Measurements from ENCODE around the gene BCL11B.

The BCL11B gene

DNA sequence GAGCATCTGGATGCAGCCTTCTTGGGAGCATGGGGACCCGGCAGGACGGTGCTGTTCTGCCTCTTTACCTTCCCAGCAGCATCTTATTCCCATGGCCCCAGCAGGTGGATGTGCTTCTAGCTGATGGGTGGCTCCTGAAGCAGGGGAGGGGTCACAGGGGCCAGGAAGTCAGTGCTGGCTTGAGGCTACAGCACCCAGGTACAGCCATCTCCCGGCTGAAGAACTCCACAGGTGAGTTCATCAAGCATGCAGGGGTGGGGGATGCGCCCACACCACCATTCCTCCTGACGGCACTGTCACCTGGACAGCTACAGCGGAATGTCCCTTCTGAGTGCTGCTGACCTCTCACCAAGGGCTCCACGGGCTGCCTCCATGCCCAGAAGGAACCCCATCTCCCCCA lies 57.3 kb downstream of the BCL11B start:
- H2AK5ac ChIP-seq (ENCODE audit: low read length), result no peak overlapping the region
- H3K9ac ChIP-seq (ENCODE audit: low read length), result no peak overlapping the region
- no peak overlapping the region for H3K4ac ChIP-seq (ENCODE audit: low read depth, low read length)
- H3K4me1 ChIP-seq (ENCODE audit: control insufficient read depth, low read depth, low read length), result no peaks in the 10 kb centered on the region
- no peak overlapping the region for H3K4me3 ChIP-seq (ENCODE audit: low read length)
- H4K8ac ChIP-seq (ENCODE audit: low read depth, low read length), result no peak overlapping the region
- H4K5ac ChIP-seq (ENCODE audit: low read length), result no peak overlapping the region
- no peak overlapping the region for H3K27ac ChIP-seq (ENCODE audit: low read depth, low read length)
- H2BK120ac ChIP-seq (ENCODE audit: low read depth, low read length), result no peak overlapping the region
- no peak overlapping the region for H3K56ac ChIP-seq (ENCODE audit: low read length)
- no CpG with 5 or more reads among the region's 7 CpGs for WGBS (ENCODE audit: extremely low coverage, insufficient coverage, low lambda C conversion rate)
- H3K79me1 ChIP-seq (ENCODE audit: low read length), result peaks cover 37% of the 10 kb centered on the region
- H3K27me3 ChIP-seq (ENCODE audit: insufficient read depth, low read length, poor library complexity), result no peaks in the 10 kb centered on the region
- no peak overlapping the region for H3K4me2 ChIP-seq (ENCODE audit: low read length)
- H3K18ac ChIP-seq (ENCODE audit: low read length), result no peak overlapping the region
- no peak overlapping the region for H3K23ac ChIP-seq (ENCODE audit: low read length)
- peaks cover 31% of the 10 kb centered on the region for H3K79me2 ChIP-seq (ENCODE audit: control insufficient read depth, insufficient read depth, low read length)
- peaks cover 2% of the 10 kb centered on the region for H3K36me3 ChIP-seq (ENCODE audit: control insufficient read depth, insufficient read depth, low read length)
- DNase-seq, result no peak
- H2BK5ac ChIP-seq (ENCODE audit: low read length), result no peak overlapping the region
- H2BK15ac ChIP-seq (replicated peaks; ENCODE audit: low read depth), result no peak overlapping the region

DNA sequence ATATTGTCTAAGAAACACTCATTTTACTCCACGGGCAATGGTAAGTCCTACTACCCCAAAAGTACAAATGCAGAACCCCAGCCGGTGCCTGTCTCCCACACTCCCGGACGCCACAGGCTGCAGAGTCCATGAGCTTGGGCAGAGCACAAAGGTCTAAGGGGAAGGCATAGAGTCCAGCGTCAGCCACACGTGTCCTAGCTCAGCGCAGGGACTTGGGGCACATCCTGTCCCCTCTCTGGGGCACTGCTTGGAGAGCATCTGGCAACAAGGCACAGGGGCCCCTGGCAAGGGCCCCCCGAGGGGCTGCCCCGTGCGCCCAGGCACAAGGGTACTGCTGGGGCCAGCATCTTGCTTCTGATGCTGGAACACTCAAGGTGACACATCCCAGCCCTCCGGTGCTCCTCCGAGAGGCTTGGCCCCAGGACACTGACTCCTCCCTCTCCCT lies 58.4 kb downstream of the BCL11B start:
- no CpG with 5 or more reads among the region's 12 CpGs for WGBS (ENCODE audit: extremely low coverage, insufficient coverage, low lambda C conversion rate)
- H3K9ac ChIP-seq (ENCODE audit: low read length), result no peak overlapping the region
- H3K4me2 ChIP-seq (ENCODE audit: low read length), result no peak overlapping the region
- H3K79me2 ChIP-seq (ENCODE audit: control insufficient read depth, insufficient read depth, low read length), result peaks cover 33% of the 10 kb centered on the region
- no peak overlapping the region for H2BK5ac ChIP-seq (ENCODE audit: low read length)
- peaks cover 1% of the 10 kb centered on the region for H3K36me3 ChIP-seq (ENCODE audit: control insufficient read depth, insufficient read depth, low read length)
- H3K79me1 ChIP-seq (ENCODE audit: low read length), result peaks cover 39% of the 10 kb centered on the region
- no peak overlapping the region for H2BK120ac ChIP-seq (ENCODE audit: low read depth, low read length)
- no peak overlapping the region for H2BK15ac ChIP-seq (replicated peaks; ENCODE audit: low read depth)
- H3K4me3 ChIP-seq (ENCODE audit: low read length), result no peak overlapping the region
- no peak overlapping the region for H4K8ac ChIP-seq (ENCODE audit: low read depth, low read length)
- H3K4ac ChIP-seq (ENCODE audit: low read depth, low read length), result no peak overlapping the region
- no peak overlapping the region for H3K18ac ChIP-seq (ENCODE audit: low read length)
- no peak for DNase-seq
- H3K4me1 ChIP-seq (ENCODE audit: control insufficient read depth, low read depth, low read length), result no peaks in the 10 kb centered on the region
- no peak overlapping the region for H3K27ac ChIP-seq (ENCODE audit: low read depth, low read length)
- no peak overlapping the region for H4K5ac ChIP-seq (ENCODE audit: low read length)
- no peak overlapping the region for H2AK5ac ChIP-seq (ENCODE audit: low read length)
- H3K56ac ChIP-seq (ENCODE audit: low read length), result no peak overlapping the region
- no peaks in the 10 kb centered on the region for H3K27me3 ChIP-seq (ENCODE audit: insufficient read depth, low read length, poor library complexity)
- no peak overlapping the region for H3K23ac ChIP-seq (ENCODE audit: low read length)

DNA sequence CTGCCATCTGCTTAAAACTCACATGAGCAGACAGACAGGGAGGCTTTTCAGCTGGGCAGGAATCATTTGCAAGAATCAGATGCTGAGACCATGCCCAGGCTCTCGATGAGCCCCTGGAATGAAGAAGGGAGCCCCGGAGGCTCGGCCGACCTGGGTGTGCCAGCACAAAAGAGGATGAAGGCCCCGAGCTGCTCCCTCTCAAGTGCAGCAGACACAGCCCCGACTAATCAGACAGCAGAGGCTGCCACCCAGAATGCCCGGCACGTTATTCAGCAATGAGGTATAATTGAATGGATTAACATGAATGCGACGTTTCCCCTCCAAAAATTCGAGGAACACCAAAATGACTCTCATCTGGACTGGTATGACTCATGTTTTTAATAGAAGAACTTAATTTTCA lies 58.9 kb downstream of the BCL11B start:
- DNase-seq, result no peak
- H2BK15ac ChIP-seq (replicated peaks; ENCODE audit: low read depth), result no peak overlapping the region
- H3K9ac ChIP-seq (ENCODE audit: low read length), result no peak overlapping the region
- no peak overlapping the region for H3K4me2 ChIP-seq (ENCODE audit: low read length)
- H3K79me1 ChIP-seq (ENCODE audit: low read length), result peaks cover 38% of the 10 kb centered on the region
- no peaks in the 10 kb centered on the region for H3K27me3 ChIP-seq (ENCODE audit: insufficient read depth, low read length, poor library complexity)
- H3K27ac ChIP-seq (ENCODE audit: low read depth, low read length), result no peak overlapping the region
- H2BK120ac ChIP-seq (ENCODE audit: low read depth, low read length), result no peak overlapping the region
- H3K79me2 ChIP-seq (ENCODE audit: control insufficient read depth, insufficient read depth, low read length), result peaks cover 32% of the 10 kb centered on the region
- H3K18ac ChIP-seq (ENCODE audit: low read length), result no peak overlapping the region
- no peaks in the 10 kb centered on the region for H3K4me1 ChIP-seq (ENCODE audit: control insufficient read depth, low read depth, low read length)
- H3K36me3 ChIP-seq (ENCODE audit: control insufficient read depth, insufficient read depth, low read length), result no peaks in the 10 kb centered on the region
- H2BK5ac ChIP-seq (ENCODE audit: low read length), result no peak overlapping the region
- H3K23ac ChIP-seq (ENCODE audit: low read length), result no peak overlapping the region
- no peak overlapping the region for H4K8ac ChIP-seq (ENCODE audit: low read depth, low read length)
- WGBS (ENCODE audit: extremely low coverage, insufficient coverage, low lambda C conversion rate), result no CpG with 5 or more reads among the region's 11 CpGs
- no peak overlapping the region for H2AK5ac ChIP-seq (ENCODE audit: low read length)
- H3K4ac ChIP-seq (ENCODE audit: low read depth, low read length), result no peak overlapping the region
- no peak overlapping the region for H3K4me3 ChIP-seq (ENCODE audit: low read length)
- H3K56ac ChIP-seq (ENCODE audit: low read length), result no peak overlapping the region
- H4K5ac ChIP-seq (ENCODE audit: low read length), result no peak overlapping the region

DNA sequence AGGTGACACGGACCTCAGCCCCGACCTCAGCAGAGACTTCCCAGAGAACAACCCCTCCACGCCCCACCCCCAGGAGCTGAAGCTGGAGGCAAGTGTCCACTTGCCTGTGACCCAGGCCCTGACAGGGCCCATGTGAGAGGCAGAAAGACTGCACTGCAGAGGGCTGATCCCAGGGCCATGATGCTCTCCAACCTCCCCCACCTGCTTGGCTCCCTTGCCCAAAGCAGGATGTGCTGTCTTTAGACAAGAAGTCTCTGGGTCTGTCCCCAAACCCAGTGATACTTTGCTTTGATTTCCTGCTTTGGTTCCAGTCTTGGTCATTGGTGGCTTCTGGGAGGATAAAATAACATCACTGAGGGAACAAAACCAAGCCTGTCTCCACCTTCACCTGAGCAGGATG lies 59.4 kb downstream of the BCL11B start:
- Histone ChIP-seq H3K4me1 (ENCODE audit: control insufficient read depth, low read depth, low read length) (no peaks in the 10 kb centered on the region), H3K4me2 (ENCODE audit: low read length) (no peak overlapping the region), H4K5ac (ENCODE audit: low read length) (no peak overlapping the region), H3K18ac (ENCODE audit: low read length) (no peak overlapping the region), H2BK120ac (ENCODE audit: low read depth, low read length) (no peak overlapping the region), H3K4me3 (ENCODE audit: low read length) (no peak overlapping the region), H2BK5ac (ENCODE audit: low read length) (no peak overlapping the region), H3K27me3 (ENCODE audit: insufficient read depth, low read length, poor library complexity) (no peaks in the 10 kb centered on the region), H4K8ac (ENCODE audit: low read depth, low read length) (no peak overlapping the region), H3K56ac (ENCODE audit: low read length) (no peak overlapping the region), H3K79me1 (ENCODE audit: low read length) (peaks cover 42% of the 10 kb centered on the region), H3K36me3 (ENCODE audit: control insufficient read depth, insufficient read depth, low read length) (no peaks in the 10 kb centered on the region), H2AK5ac (ENCODE audit: low read length) (no peak overlapping the region), H3K79me2 (ENCODE audit: control insufficient read depth, insufficient read depth, low read length) (peaks cover 33% of the 10 kb centered on the region), H3K9ac (ENCODE audit: low read length) (no peak overlapping the region), H3K23ac (ENCODE audit: low read length) (no peak overlapping the region), H2BK15ac (replicated peaks; ENCODE audit: low read depth) (no peak overlapping the region), H3K27ac (ENCODE audit: low read depth, low read length) (no peak overlapping the region), H3K4ac (ENCODE audit: low read depth, low read length) (no peak overlapping the region)
- no CpG with 5 or more reads among the region's 3 CpGs for WGBS (ENCODE audit: extremely low coverage, insufficient coverage, low lambda C conversion rate)
- DNase-seq, result no peak

DNA sequence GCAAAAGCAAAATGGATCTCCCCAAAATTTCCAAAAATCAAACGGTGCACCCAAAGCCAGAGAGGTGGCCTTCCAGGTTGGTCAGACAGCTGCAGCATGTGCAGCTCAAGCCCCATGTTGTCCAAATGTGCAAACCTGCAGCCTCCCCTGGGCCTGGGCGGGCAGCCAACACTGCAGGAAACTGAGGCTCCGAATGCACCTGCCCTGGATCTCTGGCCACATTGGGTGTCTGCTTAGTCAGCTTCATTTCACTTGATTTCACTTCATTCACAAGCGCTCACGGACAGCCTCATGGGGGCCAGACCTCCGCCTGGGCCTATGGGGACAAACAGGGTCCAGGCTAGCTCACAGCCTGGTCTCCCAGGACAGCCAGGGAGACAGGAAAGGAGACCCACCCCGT lies 59.8 kb downstream of the BCL11B start:
- no peak overlapping the region for H3K9ac ChIP-seq (ENCODE audit: low read length)
- no CpG with 5 or more reads among the region's 7 CpGs for WGBS (ENCODE audit: extremely low coverage, insufficient coverage, low lambda C conversion rate)
- H3K18ac ChIP-seq (ENCODE audit: low read length), result no peak overlapping the region
- no peak overlapping the region for H3K4ac ChIP-seq (ENCODE audit: low read depth, low read length)
- peaks cover 39% of the 10 kb centered on the region for H3K79me1 ChIP-seq (ENCODE audit: low read length)
- H2BK120ac ChIP-seq (ENCODE audit: low read depth, low read length), result no peak overlapping the region
- H3K4me2 ChIP-seq (ENCODE audit: low read length), result no peak overlapping the region
- H2BK15ac ChIP-seq (replicated peaks; ENCODE audit: low read depth), result no peak overlapping the region
- H4K5ac ChIP-seq (ENCODE audit: low read length), result no peak overlapping the region
- no peak overlapping the region for H3K23ac ChIP-seq (ENCODE audit: low read length)
- H4K8ac ChIP-seq (ENCODE audit: low read depth, low read length), result no peak overlapping the region
- DNase-seq, result no peak
- no peak overlapping the region for H2AK5ac ChIP-seq (ENCODE audit: low read length)
- H3K36me3 ChIP-seq (ENCODE audit: control insufficient read depth, insufficient read depth, low read length), result no peaks in the 10 kb centered on the region
- H3K4me3 ChIP-seq (ENCODE audit: low read length), result no peak overlapping the region
- no peak overlapping the region for H3K56ac ChIP-seq (ENCODE audit: low read length)
- no peaks in the 10 kb centered on the region for H3K27me3 ChIP-seq (ENCODE audit: insufficient read depth, low read length, poor library complexity)
- peaks cover 31% of the 10 kb centered on the region for H3K79me2 ChIP-seq (ENCODE audit: control insufficient read depth, insufficient read depth, low read length)
- no peak overlapping the region for H3K27ac ChIP-seq (ENCODE audit: low read depth, low read length)
- no peak overlapping the region for H2BK5ac ChIP-seq (ENCODE audit: low read length)
- no peaks in the 10 kb centered on the region for H3K4me1 ChIP-seq (ENCODE audit: control insufficient read depth, low read depth, low read length)

DNA sequence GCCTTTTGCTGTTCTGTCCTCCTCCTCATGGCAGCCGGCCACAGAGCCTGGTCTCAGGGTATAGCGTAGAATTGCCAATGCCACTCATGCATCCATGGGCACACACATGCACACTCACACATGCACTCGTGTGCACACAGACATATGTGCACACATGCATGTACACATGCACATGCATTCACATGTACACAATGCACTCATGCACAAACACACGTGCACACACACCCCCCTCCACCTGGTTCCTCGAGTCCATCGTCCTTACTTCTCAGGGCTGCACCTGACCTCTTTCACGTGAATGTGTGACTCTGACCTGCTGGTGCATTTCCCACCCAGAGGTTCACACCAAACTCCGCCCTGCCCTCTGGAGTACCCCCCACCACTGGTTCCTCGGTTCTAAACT lies 60.6 kb downstream of the BCL11B start:
- no peak overlapping the region for H3K4me2 ChIP-seq (ENCODE audit: low read length)

More for the DNA sequence above, 60.6 kb downstream of the BCL11B start:
- Histone ChIP-seq H3K27ac (ENCODE audit: low read depth, low read length) (no peak overlapping the region), H3K4me3 (ENCODE audit: low read length) (no peak overlapping the region), H3K79me1 (ENCODE audit: low read length) (peaks cover 34% of the 10 kb centered on the region), H3K4ac (ENCODE audit: low read depth, low read length) (no peak overlapping the region), H3K18ac (ENCODE audit: low read length) (no peak overlapping the region), H3K56ac (ENCODE audit: low read length) (no peak overlapping the region), H2BK120ac (ENCODE audit: low read depth, low read length) (no peak overlapping the region), H4K8ac (ENCODE audit: low read depth, low read length) (no peak overlapping the region), H2BK5ac (ENCODE audit: low read length) (no peak overlapping the region), H3K27me3 (ENCODE audit: insufficient read depth, low read length, poor library complexity) (no peaks in the 10 kb centered on the region), H3K4me1 (ENCODE audit: control insufficient read depth, low read depth, low read length) (no peaks in the 10 kb centered on the region), H2AK5ac (ENCODE audit: low read length) (no peak overlapping the region), H3K9ac (ENCODE audit: low read length) (no peak overlapping the region), H2BK15ac (replicated peaks; ENCODE audit: low read depth) (no peak overlapping the region), H3K79me2 (ENCODE audit: control insufficient read depth, insufficient read depth, low read length) (peaks cover 26% of the 10 kb centered on the region), H3K36me3 (ENCODE audit: control insufficient read depth, insufficient read depth, low read length) (no peaks in the 10 kb centered on the region), H3K23ac (ENCODE audit: low read length) (no peak overlapping the region), H4K5ac (ENCODE audit: low read length) (no peak overlapping the region)
- no CpG with 5 or more reads among the region's 9 CpGs for WGBS (ENCODE audit: extremely low coverage, insufficient coverage, low lambda C conversion rate)
- no peak for DNase-seq
